Measurements from ENCODE around the gene DLG2.
A peak's percentile ranks its signal among the peaks of the same experiment; 100 is the strongest.
"Not testable (repeated sequence)": the region's sequence is repeated elsewhere in the genome, so short reads cannot be mapped to it uniquely, and the experiment has no call there.

DLG2 gene

DNA sequence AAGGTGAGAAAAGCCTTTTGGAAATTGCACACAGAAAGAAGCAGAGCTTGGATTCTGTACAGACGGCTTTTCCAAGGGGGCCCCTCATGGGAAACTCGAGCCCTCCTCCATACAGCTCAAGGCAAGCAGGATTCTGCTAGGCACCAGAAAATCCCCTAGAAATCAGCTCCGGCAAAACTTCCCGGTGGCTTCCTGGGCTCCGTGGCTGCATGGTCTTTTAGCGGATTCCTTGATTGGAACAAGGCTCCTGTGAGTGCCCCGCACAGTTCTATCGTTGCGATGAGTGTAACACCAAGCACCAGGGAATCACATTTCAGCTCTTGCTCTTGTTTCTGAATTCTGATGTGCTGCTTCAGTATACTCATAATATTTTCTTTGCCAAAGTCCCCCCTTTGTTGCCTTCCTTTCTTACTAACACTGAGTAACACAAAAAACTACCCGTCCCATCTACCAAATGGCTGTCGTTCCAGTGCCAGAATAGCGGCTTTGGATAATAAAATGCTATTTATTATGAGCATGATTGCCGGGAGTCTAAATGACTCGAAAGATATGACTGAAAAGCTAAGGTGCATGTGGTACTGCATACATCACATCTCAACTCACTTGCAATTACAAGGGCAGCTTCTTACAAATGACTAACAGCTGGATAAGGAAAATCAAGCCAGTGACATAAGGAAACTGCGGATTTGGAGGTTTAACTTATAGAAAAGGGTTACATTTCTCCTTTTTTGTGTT, 494.1 kb downstream of the DLG2 start:
- peak; percentile 25 for DNase-seq (ENCODE audit: low read depth)
- TF ChIP-seq, protein P1, sequence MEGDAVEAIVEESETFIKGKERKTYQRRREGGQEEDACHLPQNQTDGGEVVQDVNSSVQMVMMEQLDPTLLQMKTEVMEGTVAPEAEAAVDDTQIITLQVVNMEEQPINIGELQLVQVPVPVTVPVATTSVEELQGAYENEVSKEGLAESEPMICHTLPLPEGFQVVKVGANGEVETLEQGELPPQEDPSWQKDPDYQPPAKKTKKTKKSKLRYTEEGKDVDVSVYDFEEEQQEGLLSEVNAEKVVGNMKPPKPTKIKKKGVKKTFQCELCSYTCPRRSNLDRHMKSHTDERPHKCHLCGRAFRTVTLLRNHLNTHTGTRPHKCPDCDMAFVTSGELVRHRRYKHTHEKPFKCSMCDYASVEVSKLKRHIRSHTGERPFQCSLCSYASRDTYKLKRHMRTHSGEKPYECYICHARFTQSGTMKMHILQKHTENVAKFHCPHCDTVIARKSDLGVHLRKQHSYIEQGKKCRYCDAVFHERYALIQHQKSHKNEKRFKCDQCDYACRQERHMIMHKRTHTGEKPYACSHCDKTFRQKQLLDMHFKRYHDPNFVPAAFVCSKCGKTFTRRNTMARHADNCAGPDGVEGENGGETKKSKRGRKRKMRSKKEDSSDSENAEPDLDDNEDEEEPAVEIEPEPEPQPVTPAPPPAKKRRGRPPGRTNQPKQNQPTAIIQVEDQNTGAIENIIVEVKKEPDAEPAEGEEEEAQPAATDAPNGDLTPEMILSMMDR (conservative IDR thresholded peaks at IDR 0.05; ENCODE audit: low read depth, low read length) = no peak
- peak overlapping the region; percentile 31 for H3K4me3 ChIP-seq (ENCODE audit: low read depth, low read length)

DNA sequence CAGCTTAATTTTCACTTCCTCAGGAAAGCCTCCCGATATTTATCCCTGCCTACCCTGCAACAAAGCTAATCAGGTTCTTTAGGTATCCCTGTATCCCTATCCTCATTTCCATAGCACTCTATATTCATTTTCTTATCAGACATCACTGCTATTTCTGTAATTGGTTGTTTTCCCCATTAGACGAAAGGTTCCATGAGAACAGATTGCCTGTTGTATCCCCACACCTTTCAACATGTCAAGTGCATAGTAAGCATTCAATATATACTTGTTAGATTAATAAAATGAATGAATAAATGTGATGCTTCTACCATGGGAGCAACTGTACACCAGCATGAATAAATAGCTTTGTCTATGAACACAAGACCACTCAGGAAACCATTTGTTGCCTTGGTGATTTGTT, 499.8 kb downstream of the DLG2 start:
- H3K4me3 ChIP-seq (ENCODE audit: low read depth, low read length) = no peak overlapping the region
- no peak for DNase-seq (ENCODE audit: low read depth)
- TF ChIP-seq, protein P1 (conservative IDR thresholded peaks at IDR 0.05; ENCODE audit: low read depth, low read length) = no peak

DNA sequence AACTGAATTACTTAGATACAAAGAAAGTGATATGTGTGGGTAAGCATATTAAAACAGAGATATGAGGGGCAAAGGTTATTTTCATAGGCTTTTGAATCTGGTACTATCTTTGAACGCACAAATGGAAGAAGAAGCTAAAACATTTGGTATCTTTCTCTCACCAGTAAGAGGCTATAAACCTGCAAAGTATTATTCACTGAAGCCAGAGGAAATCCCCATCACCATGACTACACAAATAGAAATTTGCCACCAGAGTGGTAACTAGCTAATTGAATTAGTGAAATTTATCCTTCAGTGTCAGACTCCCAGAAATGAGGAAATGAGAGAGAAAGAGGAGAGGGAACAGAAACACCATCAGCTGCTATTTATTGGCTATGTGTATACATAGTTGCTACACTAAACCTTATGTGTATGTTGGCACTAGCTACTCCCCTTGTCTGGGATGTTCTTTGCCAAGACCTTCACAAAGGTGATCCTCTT, 503.4 kb downstream of the DLG2 start:
- no peak overlapping the region for H3K4me3 ChIP-seq (ENCODE audit: low read depth, low read length)
- TF ChIP-seq, protein P1 (conservative IDR thresholded peaks at IDR 0.05; ENCODE audit: low read depth, low read length) = no peak
- DNase-seq (ENCODE audit: low read depth) = no peak

DNA sequence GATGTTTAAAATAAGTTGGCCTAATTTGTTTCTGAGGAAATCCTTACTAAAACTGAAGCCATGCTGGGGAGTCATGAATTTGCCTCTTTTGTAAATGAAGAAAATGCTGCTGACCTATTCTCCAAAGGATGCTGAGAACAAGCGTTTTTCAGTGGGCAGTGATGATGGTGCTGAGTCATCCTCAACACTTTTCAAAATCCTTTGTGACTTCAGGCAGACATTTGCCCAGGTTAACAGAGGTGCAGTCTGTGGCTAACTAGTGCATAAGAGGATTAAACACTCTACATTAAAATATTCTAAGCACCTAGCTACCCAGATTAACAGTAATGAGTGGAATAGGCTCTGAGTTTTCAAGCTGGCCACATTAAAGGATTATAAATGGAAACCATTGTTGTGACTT, 509.0 kb downstream of the DLG2 start:
- TF ChIP-seq, protein P1 (conservative IDR thresholded peaks at IDR 0.05; ENCODE audit: low read depth, low read length) = no peak
- H3K4me3 ChIP-seq (ENCODE audit: low read depth, low read length) = no peak overlapping the region
- DNase-seq (ENCODE audit: low read depth) = peak; percentile 19

DNA sequence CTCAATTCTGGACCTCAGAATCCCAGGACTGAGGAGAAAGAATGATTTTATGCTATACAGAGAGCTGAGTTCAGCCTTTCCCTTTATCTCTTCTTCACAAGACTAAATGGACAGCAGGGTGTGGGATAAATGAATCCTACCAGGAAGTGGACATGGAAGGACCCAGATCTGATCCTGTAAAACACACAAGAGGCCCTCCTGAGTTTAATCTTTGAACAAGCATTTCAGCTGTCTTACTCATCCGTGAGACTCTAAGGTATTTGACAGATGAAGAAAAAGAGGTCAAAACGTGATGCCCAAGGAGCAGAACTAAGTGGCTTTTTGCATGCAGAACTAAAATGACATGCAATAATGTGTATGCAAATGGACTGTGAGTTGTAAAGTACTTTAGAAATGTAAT, 511.3 kb downstream of the DLG2 start:
- DNase-seq (ENCODE audit: low read depth) = peak; percentile 35
- TF ChIP-seq, protein P1 (conservative IDR thresholded peaks at IDR 0.05; ENCODE audit: low read depth, low read length) = no peak
- H3K4me3 ChIP-seq (ENCODE audit: low read depth, low read length) = no peak overlapping the region

DNA sequence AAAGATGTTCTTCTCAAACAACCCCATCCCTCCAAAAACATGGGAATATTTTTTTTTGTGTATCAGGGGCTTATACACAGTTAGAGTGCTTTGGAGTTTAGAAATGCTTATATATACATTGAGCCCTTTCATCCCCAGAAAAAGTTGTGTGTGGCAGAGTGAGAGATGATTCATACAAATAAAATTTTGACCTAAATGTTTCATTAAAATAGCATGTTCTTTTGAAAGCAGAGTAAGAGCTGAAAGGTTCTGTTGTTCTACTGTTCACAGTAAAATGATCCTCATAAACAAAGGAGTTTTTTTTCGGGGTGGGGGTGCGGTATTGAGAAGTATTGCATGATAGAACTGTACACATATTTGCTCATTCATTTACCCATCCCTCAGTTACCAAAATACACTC, 512.4 kb downstream of the DLG2 start:
- H3K4me3 ChIP-seq (ENCODE audit: low read depth, low read length) = no peak overlapping the region
- TF ChIP-seq, protein P1 (conservative IDR thresholded peaks at IDR 0.05; ENCODE audit: low read depth, low read length) = no peak
- peak; percentile 62 for DNase-seq (ENCODE audit: low read depth)

DNA sequence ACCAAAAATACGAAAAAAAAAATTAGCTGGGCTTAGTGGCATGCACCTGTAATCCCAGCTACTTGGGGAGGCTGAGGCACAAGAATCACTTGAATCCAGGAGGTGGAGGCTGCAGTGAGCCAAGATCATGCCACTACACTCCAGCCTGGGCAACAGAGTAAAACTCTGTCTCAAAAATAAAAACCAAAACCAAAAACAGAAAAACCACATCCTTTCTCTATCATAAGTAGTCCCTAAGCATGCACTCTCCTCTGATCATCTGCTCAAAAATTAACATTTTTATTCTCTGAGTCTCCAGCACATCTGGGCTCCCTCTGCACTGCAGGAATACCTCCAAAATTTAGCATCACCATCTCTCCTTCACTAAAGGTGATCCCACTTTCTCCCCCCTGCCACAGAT, 516.9 kb downstream of the DLG2 start:
- not testable (repeated sequence) for DNase-seq (ENCODE audit: low read depth); H3K4me3 ChIP-seq (ENCODE audit: low read depth, low read length)

Measured in choroid plexus epithelial cell (primary cell).